OCI-LY3 (cell line): ENCODE measurements around the gene KLK12.

Experiments
- H2AFZ ChIP-seq: fragments of 200-600, 300-600 bp; shearing (Covaris generic); 2 replicates; pipeline ENCODE4 v1.6.0; 2014; ENCODE audit warnings: antibody characterized with exemption, low read depth, low read length
- H3K27ac ChIP-seq: fragments of 200-600, 300-600 bp; sonication (generic); 2 replicates; pipeline ENCODE4 v1.5.1; 2014; ENCODE audit warnings: mild to moderate bottlenecking, low read length, moderate library complexity, mixed read lengths
- H3K27me3 ChIP-seq: fragments of 200-600, 300-600 bp; sonication (generic); 2 replicates; pipeline ENCODE4 v1.6.1; 2014; ENCODE audit warnings: low read depth, low read length, mixed read lengths
- H3K36me3 ChIP-seq: fragments of 200-600, 300-600 bp; sonication (generic); replicated peaks from 2 replicates; pipeline ENCODE3; 2014; ENCODE audit warnings: low read depth, low read length, mixed read lengths
- H3K4me1 ChIP-seq: fragments of 300-600, 200-600 bp; sonication (generic); 2 replicates; pipeline ENCODE4 v1.6.1; 2014; ENCODE audit warnings: low read length, mixed read lengths
- H3K4me2 ChIP-seq: fragments of 200-600, 300-600 bp; sonication (generic); 2 replicates; pipeline ENCODE4 v1.6.1; 2014; ENCODE audit warnings: low read length, mixed read lengths
- H3K4me3 ChIP-seq: fragments of 300-600, 200-600 bp; sonication (generic); 2 replicates; pipeline ENCODE4 v1.5.1; 2014; ENCODE audit warnings: antibody characterized with exemption, mild to moderate bottlenecking, low read length, moderate library complexity
- H3K79me2 ChIP-seq: fragments of 300-600, 200-600 bp; shearing (Covaris generic); 2 replicates; pipeline ENCODE4 v1.6.1; 2014; ENCODE audit warnings: mild to moderate bottlenecking, low read length, mixed read lengths
- H3K9ac ChIP-seq: fragments of 300-600, 200-600 bp; shearing (Covaris generic); 2 replicates; pipeline ENCODE4 v1.6.0; 2014; ENCODE audit warnings: mild to moderate bottlenecking, low read length, moderate library complexity
- H3K9me3 ChIP-seq: fragments of 200-600, 300-600 bp; shearing (Covaris generic); 2 replicates; pipeline ENCODE4 v1.6.1; 2014; ENCODE audit warnings: low read length, mixed read lengths; ENCODE audit not compliant: insufficient read depth
- H4K20me1 ChIP-seq: fragments of 200-600, 300-600 bp; sonication (generic); 2 replicates; pipeline ENCODE4 v1.6.1; 2016; ENCODE audit warnings: low read length, mixed read lengths; ENCODE audit not compliant: insufficient read depth
- EZH2phosphoT487 ChIP-seq: fragments of 200-600 bp; shearing (Covaris generic); IDR thresholded peaks from 2 replicates; pipeline ENCODE4 v1.6.1; 2018; ENCODE audit warnings: antibody characterized with exemption, mixed run types, low read depth
- TF ChIP-seq, protein P1 (sequence below): fragments of 200-600, 300-600 bp; sonication (generic); IDR thresholded peaks from 2 replicates; pipeline ENCODE4 v1.5.1; 2014; ENCODE audit warnings: antibody characterized with exemption, low read length, low read depth

Gene KLK12

DNA sequence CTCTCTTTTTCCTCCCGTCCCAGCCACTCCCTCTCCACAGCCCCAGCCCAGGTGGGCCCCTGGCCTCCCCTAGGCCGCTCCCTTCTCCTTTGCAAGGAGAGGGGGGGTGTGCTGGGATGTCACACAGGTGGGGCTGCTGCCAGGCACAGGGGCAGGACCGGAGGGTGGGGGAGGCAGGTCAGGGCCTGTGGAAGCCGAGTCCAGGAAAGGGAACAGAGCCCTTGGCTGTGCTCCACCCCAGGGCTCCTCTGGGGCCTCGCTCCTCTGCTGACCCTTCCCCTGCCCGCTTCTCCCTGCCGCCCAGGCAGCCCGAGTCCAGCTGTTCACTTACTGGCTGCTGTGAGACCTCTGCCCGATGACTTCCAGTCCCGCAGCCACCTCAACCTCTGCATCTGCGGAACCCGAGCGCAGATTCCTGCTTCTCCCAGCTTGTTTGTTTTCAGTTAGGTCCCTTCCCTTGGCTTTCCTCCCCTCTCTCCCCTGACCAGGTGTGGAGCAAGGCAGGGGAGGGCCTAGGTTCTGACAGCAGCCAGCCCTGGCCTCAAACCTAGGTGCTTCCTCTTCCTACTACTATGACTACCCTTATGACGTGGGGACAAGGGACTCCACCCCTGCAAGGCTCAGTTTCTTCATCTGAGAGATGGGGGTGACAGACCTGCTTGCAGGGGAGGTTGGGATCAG lies 7.5 kb downstream of the KLK12 start:
- Histone ChIP-seq H3K9me3 (no peaks in the 10 kb centered on the region), H3K27me3 (peaks cover 14% of the 10 kb centered on the region; the same call in 1 of the 2 replicates), H3K27ac (no peak overlapping the region), H2AFZ (no peak overlapping the region), H3K9ac (no peak overlapping the region), H4K20me1 (no peaks in the 10 kb centered on the region), H3K4me3 (no peak overlapping the region), H3K36me3 (no peaks in the 10 kb centered on the region), H3K79me2 (no peaks in the 10 kb centered on the region), H3K4me2 (no peak overlapping the region), H3K4me1 (no peaks in the 10 kb centered on the region)
- TF ChIP-seq, protein P1, sequence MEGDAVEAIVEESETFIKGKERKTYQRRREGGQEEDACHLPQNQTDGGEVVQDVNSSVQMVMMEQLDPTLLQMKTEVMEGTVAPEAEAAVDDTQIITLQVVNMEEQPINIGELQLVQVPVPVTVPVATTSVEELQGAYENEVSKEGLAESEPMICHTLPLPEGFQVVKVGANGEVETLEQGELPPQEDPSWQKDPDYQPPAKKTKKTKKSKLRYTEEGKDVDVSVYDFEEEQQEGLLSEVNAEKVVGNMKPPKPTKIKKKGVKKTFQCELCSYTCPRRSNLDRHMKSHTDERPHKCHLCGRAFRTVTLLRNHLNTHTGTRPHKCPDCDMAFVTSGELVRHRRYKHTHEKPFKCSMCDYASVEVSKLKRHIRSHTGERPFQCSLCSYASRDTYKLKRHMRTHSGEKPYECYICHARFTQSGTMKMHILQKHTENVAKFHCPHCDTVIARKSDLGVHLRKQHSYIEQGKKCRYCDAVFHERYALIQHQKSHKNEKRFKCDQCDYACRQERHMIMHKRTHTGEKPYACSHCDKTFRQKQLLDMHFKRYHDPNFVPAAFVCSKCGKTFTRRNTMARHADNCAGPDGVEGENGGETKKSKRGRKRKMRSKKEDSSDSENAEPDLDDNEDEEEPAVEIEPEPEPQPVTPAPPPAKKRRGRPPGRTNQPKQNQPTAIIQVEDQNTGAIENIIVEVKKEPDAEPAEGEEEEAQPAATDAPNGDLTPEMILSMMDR, result no peak
- no peak for TF ChIP-seq EZH2phosphoT487

DNA sequence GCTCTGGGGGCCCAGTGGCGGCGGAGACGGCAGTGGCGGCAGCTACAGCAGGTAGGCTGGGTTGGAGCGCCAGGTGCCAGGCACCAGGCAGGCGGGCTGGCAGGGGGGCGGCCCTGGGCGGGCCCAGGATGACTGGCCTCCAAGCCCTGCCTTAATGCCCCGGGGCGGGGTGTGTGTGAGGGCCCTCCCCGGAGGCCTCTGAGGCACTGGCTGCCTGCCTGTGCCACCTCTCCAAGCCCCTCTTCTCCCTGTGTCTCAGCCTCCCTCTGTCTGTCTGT lies 8.3 kb downstream of the KLK12 start, which contains the start of gene KLK11:
Gene KLK11 (minus strand): TSS at position 63 of the 278 bp plus-strand sequence. CDS start 985 bp downstream, outside the sequence.
- H3K36me3 ChIP-seq, result no peaks in the 10 kb centered on the region
- peaks cover 14% of the 10 kb centered on the region; the same call in 1 of the 2 replicates for H3K27me3 ChIP-seq
- H3K79me2 ChIP-seq, result no peaks in the 10 kb centered on the region
- no peak within 1 kb of the TSS for H3K9ac ChIP-seq
- no peak within 1 kb of the TSS for H3K4me3 ChIP-seq
- no peak within 1 kb of the TSS for H2AFZ ChIP-seq
- no peaks in the 10 kb centered on the region for H3K9me3 ChIP-seq
- no peaks in the 10 kb centered on the region for H3K4me1 ChIP-seq
- no peak for TF ChIP-seq EZH2phosphoT487
- TF ChIP-seq, protein P1, result no peak
- no peaks in the 10 kb centered on the region for H4K20me1 ChIP-seq
- no peak within 1 kb of the TSS for H3K27ac ChIP-seq
- H3K4me2 ChIP-seq, result no peak within 1 kb of the TSS

DNA sequence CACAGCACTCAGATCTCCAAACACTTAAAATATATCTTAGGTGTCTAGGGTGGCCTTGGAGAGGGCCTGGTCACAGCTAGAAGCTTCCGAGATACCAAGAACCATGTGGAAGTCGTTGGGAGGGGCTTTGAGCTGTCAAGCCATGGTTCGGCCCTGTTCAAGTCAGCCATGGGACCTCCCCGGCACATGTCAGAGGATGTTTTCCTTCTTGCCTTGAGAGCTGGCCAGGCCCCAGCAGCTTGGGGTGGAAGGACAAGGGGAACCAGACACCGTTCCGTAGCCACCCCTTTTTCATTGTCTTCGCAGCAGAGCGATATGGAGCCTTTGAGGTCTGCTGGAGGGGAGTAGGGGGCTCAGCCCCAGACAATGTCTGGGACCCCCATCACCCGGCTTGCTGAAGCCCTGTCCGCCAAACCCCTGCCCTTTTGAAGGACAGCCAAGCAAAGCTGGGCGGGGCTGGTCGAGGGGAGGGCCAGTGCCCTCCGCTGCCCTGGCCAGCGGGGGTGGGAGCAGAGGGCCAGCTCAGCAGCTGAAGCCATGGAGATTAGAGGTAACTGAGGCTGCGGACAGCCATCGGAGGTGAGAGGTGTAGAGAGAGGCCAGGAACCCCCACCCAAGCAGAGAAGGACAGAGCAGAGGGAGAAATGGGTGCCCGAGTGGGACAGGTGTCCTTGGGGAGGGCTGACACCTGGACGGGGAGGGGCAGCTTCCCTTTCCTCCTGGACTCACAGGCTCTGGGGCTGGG lies 8.8 kb downstream of the KLK12 start:
- Histone ChIP-seq H3K36me3 (no peaks in the 10 kb centered on the region), H3K79me2 (no peaks in the 10 kb centered on the region), H3K27me3 (peaks cover 14% of the 10 kb centered on the region; the same call in 1 of the 2 replicates), H3K9ac (no peak overlapping the region), H4K20me1 (no peaks in the 10 kb centered on the region), H3K4me1 (0 out of 2 replicates have a peak, but pooled peaks cover 3% of the 10 kb centered on the region), H2AFZ (no peak overlapping the region), H3K27ac (no peak overlapping the region), H3K4me2 (no peak overlapping the region), H3K4me3 (no peak overlapping the region), H3K9me3 (no peaks in the 10 kb centered on the region)
- TF ChIP-seq, protein P1, result no peak
- TF ChIP-seq EZH2phosphoT487, result no peak

DNA sequence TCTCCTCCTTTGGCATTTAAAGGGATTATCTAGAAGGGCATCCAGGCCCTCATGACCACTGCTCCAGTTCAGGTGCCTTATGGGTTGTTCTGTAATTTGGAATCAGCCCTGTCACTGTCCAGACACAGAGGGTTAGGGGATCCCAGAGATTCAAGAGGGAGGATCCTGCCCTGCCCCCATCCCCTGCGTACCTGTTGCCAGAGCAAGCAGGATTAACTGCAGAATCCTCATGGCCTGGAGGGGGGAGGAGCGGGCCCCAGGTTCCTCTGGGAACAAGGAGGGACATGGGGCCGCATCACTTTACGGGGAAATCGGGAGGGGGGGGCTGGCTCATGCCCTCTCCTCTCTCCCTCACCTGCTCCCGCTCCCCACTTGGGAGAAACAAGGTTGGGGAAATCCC lies 9.4 kb downstream of the KLK12 start:
- Histone ChIP-seq H3K4me3 (no peak overlapping the region), H2AFZ (no peak overlapping the region), H3K36me3 (no peaks in the 10 kb centered on the region), H3K27ac (no peak overlapping the region), H3K9ac (no peak overlapping the region), H3K27me3 (peaks cover 14% of the 10 kb centered on the region; the same call in 1 of the 2 replicates), H4K20me1 (no peaks in the 10 kb centered on the region), H3K4me1 (0 out of 2 replicates have a peak, but pooled peaks cover 3% of the 10 kb centered on the region), H3K79me2 (no peaks in the 10 kb centered on the region), H3K4me2 (no peak overlapping the region), H3K9me3 (no peaks in the 10 kb centered on the region)
- TF ChIP-seq EZH2phosphoT487, result no peak
- TF ChIP-seq, protein P1, result no peak
